ENCODE measurements around the gene DNAI2.

The DNAI2 gene

DNA sequence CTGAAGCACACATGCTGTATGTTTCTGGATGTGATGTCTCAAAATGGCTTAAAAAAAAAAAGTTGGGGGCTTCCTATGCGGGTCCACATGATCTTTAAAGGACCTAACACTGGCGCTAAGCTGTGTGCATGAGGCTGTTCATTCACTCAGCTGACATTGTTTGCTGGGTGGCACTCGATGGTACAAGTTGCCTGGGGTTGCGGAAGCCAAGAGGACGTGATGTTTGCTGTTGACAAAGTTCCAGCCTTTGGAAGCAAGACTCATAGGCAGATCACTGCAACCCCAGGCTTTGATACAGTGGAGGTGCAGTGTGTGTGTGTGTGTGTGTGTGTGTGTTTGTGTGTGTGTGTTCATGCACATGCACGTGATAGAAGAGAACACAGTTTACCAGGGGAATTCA lies 29.5 kb upstream of the DNAI2 start:
- no peak for DNase-seq (ENCODE audit: low read depth)
- H3K4me3 ChIP-seq (ENCODE audit: low read length): no peak overlapping the region
- TF ChIP-seq, protein P1, sequence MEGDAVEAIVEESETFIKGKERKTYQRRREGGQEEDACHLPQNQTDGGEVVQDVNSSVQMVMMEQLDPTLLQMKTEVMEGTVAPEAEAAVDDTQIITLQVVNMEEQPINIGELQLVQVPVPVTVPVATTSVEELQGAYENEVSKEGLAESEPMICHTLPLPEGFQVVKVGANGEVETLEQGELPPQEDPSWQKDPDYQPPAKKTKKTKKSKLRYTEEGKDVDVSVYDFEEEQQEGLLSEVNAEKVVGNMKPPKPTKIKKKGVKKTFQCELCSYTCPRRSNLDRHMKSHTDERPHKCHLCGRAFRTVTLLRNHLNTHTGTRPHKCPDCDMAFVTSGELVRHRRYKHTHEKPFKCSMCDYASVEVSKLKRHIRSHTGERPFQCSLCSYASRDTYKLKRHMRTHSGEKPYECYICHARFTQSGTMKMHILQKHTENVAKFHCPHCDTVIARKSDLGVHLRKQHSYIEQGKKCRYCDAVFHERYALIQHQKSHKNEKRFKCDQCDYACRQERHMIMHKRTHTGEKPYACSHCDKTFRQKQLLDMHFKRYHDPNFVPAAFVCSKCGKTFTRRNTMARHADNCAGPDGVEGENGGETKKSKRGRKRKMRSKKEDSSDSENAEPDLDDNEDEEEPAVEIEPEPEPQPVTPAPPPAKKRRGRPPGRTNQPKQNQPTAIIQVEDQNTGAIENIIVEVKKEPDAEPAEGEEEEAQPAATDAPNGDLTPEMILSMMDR (IDR thresholded peaks at IDR 0.05; ENCODE audit: insufficient read depth, low read depth, low read length, missing control alignments): no peak

DNA sequence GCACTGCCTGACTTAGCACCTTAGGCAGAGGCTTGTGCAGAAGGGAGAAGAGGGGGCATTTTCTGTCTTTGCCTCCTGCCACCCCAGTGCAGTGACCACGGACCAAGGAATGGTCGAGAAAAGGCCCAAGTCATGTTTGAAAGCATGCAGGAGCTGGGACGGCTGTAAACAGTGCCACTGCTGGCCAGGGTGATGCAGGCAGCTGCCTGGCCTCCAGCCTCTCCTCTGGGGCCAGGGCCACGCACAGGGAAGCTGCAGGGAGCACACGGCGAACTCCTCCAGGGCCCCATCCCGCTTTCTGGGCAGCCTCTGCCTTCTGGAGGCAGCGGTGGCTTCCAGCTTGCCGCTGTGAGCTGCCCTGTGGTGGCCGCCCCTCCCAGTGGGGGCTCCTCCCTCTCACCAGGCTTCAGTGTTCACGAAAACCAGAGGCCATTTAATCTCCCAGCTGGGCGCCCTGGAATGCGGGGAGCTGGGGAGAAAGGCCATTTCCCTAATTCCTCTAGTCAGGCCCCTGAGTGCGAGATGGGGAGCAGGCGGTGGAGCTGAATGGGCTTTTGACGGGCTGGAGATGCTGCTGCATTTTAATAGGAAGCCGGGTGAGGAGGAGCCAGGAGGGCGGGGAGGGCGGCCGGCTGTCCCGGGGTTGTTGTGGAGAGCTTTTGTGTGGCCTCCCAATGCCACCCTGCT lies 28.7 kb upstream of the DNAI2 start:
- no peak for DNase-seq (ENCODE audit: low read depth)
- TF ChIP-seq, protein P1 (IDR thresholded peaks at IDR 0.05; ENCODE audit: insufficient read depth, low read depth, low read length, missing control alignments): no peak
- no peak overlapping the region for H3K4me3 ChIP-seq (ENCODE audit: low read length)

DNA sequence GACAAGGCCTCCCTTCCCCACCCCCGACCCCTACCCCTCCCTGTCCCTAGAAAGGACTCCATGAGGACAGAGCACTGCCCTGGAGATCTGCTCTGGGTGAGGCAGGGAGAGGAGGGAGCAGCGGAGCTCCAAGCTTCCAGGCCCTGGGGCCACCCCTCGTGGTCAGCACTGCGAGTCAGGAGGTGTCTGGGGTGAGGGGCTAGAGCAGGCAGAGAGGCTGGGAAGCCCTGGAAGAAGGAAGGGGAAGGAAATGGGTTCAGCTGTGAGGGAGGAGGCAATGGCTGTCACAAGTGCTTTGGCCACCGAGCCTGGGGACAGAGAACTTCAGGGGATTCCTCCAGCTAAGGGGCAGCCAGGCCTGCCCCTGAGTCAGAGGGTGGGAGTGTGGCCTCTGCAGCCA lies 28.2 kb upstream of the DNAI2 start:
- no peak for DNase-seq (ENCODE audit: low read depth)
- TF ChIP-seq, protein P1 (IDR thresholded peaks at IDR 0.05; ENCODE audit: insufficient read depth, low read depth, low read length, missing control alignments): no peak
- H3K4me3 ChIP-seq (ENCODE audit: low read length): no peak overlapping the region

DNA sequence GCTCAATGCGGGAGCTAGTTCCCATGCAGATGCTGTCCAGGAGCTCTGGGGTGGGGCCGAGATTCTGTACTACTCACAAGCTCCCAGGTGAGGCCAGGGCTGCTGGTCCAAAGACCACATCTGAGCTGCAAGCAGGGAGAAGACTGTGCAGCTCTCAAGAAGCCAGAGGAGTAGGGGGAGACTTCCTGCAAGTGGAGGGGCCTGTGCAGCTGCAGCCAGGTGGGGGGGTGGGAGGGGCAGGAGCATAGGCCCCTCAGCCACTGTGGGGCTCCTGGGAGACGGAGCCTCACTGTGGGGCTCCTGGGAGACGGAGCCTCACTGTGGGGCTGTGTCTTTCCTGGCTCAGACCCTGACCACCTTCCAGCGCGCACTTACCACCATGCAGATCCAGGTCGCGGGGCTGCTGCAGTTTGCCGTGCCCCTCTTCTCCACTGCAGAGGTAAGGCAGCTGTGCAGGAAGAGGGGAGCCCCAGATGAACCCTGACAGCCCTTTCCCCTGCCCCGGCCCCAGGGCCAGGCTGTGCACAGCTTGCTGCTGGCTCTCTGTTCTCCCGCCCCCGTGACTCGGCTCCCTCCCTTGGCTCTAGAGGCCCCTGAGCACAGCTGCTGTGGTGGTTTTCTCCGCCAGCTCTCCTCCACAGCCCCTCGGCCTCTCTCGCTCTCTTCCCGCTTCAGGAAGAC lies 24.3 kb upstream of the DNAI2 start:
- TF ChIP-seq, protein P1 (IDR thresholded peaks at IDR 0.05; ENCODE audit: insufficient read depth, low read depth, low read length, missing control alignments): no peak
- DNase-seq (ENCODE audit: low read depth): no peak
- no peak overlapping the region for H3K4me3 ChIP-seq (ENCODE audit: low read length)

DNA sequence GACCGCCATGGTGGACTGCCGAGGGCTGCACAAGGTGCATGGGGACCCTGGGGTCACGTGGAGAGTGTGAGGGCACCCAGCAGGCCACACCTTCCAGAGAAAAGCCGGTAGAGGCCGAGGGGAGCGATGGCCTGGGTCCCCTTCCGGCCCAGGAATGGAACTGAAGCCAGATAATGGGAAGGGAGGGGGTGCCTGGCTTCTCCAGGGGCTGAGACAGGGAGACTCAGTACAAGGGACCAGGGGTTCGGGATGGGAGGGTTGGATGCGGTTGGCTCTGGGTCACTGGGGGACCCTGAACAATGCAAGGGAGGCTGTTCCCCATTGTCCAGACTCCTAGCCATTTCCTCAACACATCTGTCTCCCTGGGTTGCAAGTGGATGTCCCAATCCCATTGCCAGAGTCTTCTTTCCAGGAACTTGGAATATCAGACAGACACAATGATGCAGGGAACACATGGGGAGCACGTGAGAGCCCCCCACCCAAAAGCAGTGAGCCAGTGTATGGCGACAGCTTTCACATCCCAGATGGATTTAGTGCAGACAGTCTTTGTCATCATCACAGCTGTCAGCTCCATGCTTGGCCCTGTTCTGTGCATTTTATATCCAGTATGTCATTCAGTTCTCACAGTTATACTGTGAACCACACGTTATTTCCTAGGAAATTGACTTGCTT lies 23.6 kb upstream of the DNAI2 start:
- no peak for DNase-seq (ENCODE audit: low read depth)
- TF ChIP-seq, protein P1 (IDR thresholded peaks at IDR 0.05; ENCODE audit: insufficient read depth, low read depth, low read length, missing control alignments): no peak
- H3K4me3 ChIP-seq (ENCODE audit: low read length): no peak overlapping the region

DNA sequence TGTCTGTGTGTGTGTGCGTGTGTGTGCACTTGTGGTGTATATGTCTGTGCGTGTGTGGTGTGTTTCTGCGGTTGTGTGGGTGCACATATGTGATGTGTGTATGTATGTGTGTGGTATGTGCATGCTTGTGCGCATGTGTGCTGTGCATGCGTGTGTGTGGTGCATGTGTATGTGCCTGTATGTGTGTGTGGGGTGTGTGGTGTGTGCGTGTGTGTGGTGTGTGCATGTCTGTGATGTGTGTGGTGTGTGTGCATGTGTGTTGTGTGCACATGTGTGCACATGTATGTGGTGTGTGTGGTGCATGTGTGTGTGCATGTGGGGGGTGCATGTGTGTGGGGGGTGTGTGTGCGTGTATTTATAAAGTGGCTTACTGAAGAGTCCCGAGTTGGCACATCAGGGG lies 23.0 kb upstream of the DNAI2 start:
- no peak for DNase-seq (ENCODE audit: low read depth)
- TF ChIP-seq, protein P1 (IDR thresholded peaks at IDR 0.05; ENCODE audit: insufficient read depth, low read depth, low read length, missing control alignments): no peak
- H3K4me3 ChIP-seq (ENCODE audit: low read length): no peak overlapping the region

Data from epithelial cell of esophagus (primary cell).